GM21717 (cell line): ENCODE data around the gene ETV5.

Experiments
- ATAC-seq: cut with Tn5 transposase; IDR thresholded peaks from one replicate; pipeline ENCODE4 v1.9.1; 2021; ENCODE audit warnings: mild to moderate bottlenecking, moderate library complexity; ENCODE audit not compliant: unreplicated experiment

Gene ETV5

DNA sequence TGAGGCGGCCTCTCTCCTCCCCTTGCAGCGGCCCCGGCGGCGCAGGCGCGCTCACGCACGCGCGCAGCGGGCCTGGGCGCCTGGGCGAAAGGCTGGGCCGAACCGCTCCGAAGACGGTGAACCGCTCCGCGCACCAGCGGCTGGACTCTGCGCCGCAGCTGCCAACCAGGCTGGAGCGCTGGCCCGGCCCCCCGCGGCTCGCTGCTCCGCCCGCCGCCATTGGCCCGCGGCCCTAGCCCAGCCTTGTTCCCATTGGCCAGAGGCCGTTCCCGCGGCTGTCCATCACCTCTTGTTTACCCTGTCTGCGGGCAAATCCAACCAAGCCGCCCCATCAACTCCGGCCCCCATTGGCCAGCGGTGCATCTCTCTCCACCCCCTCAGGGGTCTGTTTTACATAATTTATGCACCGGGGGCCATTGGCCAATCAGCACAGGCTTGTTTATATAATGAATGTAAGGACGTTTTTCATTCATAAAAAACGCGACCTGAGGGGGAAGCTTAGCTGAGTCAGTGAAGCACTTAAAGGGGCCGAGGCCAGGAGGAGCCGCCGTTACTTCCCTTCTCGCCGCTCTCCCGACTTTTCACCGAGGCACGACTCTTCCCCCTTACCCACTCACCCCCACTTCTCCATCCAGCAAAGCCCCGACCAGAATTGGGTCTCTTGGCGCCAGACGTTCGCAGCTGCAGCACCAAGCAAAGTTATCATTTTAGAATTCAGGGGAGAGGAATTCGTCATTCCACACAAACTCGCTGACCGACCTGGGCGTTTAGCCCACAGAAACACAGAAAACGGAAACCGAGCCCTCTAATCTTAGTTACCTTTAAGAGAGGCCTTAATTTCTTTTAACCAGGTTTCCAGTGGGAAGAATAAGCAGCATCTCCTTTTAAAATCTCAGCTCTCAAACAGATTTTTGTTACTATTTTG is at the start of gene ETV5:
Gene ETV5, minus strand, starts transcription at position 149 of the 925 bp plus-strand sequence. CDS start 3,221 bp downstream, outside the sequence.
- ATAC-seq: peak; percentile 92

DNA sequence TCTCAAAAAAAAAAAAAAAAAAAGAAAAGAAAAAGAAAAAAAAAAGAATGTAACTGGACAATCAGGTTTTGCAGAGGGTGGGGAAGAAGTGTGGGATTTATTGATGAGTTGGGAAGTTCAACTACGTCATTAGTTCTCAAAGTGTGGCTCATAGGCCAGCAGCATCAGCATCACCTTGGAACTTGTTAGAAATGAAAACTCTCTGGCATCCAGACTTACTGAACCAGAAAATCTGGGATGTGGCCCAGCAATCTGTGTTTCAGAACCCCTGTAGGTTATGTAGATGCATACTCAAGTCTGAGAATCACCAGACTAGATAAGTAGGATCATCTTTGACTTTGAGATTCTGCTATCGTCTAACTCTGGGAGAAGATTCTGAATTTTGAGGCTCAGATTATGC is 45.8 kb upstream of the ETV5 start:
- ATAC-seq: no peak

- peak; percentile 82 for ATAC-seq
Observed at GRCh38 chr3:186152889-186153292, 44.0 kb upstream of the ETV5 start.

DNA sequence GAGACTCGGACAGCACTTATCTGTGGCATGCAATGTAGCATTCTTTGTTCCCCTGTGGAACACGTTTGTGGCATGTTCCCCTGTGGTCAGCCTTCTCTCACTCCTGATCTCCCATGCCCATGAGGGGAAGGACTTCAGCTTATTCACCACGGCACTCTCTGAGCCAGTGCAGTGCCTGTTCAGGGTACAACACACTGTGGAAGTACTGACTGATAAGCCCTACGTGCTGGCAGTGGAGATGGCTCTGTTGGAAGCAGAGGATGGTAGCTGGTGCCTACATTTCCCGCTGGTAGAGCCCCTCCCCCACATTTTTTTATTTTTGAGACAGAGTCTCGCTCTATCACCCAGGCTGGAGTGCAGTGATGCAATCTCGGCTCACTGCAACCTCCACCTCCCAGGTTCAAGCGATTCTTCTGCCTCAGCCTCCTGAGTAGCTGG is 43.5 kb upstream of the ETV5 start:
- no peak for ATAC-seq

DNA sequence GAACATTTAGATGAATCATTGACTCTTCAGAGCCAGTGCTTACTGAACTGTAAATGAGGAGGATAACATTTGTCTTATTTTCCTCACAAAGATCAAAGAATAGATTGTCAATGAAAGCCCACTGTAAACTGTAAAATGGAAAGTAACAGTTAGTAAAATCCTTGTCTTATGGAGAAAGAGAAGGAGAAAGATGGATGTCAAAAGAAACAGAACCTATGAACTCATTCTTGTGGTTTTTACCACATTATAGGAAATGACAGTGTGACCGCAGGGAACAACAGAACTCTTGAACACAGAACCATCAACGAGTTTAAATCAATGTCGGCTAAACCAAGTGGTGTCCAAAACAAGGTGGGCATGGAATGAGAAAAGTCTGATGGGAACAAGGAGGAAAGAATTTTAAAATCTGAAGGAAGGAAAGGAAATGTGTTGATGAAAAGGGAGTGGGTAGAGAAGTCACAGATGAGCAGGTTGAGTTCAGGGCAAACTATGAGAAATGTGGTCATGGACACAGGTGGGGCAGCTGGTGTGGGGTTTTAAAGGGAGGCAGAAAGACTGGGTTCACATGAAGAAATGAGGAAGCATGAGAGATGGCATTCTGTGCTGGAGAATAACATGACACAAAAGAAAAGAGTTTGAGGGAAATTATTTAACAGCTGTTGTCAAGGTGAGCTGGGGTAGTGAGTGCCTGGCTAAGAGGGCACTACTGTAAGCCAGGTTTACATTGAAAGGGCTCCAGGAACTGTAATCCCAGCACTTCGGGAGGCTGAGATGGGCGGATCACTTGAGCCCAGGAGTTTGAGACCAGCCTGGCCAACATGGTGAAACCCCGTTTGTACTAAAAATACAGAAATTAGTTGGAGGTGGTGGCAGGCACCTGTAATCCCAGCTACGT is 42.4 kb upstream of the ETV5 start:
- no peak for ATAC-seq

DNA sequence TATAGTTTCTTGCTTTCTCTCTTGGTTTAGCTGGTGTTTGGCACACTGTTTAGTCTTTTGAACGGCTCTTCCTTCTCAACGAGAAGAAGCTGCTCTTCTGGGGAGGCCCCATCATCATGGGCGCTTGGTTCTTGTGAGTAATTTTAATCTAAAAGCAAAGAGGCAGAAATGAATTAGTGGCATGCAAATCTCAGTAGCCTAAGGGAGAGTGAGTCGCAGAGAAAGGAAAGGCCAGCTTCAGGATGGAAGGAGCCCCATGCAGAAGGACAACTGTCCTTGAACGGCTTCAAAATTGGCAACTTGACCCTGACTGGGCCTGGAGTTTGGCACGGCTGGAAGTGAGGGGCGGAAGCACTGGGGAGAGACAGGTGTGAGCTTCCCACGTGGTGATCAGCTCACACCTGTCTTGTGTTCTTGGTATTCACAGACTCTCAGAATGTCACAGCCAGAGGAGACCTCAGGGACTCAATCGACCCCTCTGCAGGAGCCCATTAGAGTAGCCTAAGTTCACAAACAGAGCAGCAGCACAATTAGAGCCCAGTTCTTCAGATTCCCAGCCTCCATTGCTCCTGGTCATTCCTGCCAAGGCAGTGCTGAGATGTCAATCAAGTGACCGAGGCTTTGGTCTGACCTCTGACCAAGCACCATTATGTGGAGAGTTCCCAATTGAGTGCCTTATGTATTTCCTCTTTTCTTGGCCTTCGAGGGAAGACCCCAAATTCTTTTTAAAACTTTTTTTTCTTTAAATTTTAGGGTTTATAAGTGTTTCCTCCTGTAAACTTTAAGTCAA is 41.3 kb upstream of the ETV5 start:
- ATAC-seq: no peak

GRCh38 chr3:186149319-186149960 is 40.6 kb upstream of the ETV5 start:
- no peak for ATAC-seq

DNA sequence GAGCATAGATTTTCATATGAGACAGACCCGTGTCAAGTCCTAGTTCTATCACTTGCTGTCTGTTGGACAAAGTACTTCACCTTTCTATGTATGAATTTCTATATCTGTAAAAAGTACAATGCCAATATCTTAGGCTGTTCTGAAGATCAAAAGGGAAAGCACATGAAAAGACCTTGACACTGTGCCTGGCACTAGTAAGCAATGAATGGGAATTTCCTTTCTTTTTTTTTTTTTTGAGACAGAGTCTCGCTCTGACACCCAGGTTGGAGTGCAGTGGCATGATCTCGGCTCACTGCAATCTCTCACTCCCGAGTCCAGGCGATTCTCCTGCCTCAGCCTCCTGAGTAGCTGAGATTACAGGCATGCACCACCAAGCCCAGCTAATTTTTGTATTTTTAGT is 35.4 kb upstream of the ETV5 start:
- no peak for ATAC-seq

GRCh38 chr3:186143250-186143649 is 34.4 kb upstream of the ETV5 start:
- no peak for ATAC-seq

DNA sequence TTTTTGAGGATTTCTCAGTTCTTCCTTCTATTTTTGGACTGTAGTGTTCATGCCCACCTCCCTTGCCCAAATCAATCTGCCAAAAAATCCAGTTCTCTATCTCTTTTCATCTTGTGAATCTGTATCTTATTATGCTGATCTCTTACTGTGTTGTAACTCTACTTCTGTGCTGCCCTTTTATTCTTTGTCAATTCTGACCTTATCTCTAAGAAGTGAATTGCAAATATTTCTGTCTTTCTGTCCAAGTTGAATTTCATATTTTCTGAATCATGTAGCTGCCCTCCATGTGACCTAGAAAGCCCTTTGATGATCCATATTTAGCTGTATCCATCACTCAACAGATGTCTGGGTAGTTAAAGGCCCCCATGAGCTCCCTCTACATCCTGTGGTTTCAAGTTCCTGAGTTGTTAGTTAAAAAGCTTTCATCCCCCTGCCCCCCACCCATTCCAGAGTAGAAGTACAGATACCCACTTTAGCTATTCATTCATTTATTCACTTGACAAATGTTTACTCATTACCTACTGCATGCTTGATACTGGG is 33.6 kb upstream of the ETV5 start:
- no peak for ATAC-seq

DNA sequence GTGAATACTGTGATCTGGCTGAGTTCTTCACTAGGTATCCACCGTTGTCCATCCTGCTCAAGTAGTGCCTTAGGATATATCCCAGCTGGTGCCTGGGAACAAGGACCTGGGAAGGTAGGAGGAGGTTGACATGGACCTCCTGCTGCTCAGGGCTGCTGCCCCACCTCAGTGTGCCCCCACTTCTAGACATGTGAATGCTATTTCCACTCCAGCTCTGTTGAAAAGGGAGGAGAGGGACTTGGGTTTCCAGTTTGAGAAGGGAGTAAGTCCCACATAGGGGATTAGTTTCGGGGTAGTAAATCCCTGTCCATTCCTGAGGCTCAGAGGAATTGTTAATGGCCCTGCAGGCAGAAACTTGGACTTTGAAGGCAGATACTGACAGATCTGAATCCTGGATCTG is 32.9 kb upstream of the ETV5 start:
- ATAC-seq: no peak

DNA sequence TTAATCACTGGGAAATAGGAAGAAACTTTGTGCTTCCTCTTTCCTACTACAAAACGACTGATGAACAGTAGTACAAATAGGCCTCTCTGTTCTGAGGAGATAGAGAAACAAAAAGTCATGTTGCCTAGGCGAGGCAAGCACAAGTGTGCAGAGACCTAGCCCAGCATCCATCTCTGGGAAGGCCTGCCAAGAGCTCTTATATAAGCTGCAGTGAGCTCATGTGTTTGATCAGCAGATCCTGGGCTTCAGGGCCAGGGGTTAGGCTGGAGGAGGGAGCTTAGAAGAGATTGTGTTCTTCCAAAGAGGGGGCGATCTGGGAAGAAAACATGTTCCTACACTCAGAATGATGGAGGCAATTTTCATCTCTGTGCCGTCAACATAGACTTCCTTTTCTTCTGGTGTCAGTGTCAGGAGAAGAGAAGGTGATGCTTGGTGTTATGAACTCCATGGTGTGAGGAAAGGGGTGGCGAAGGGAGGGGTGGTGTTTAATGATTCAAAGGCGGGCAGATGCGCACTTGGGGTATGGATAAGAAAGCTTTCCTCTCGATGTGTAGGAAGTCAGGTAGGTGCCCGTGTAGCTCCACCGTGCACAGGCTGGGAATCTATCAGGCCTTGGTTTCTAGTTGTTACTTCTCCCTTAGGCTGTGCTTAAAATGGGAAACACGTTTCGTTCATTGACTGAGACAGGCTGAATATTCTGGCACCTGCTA is 29.5 kb upstream of the ETV5 start:
- ATAC-seq: no peak

- no peak for ATAC-seq
Observed at GRCh38 chr3:186137051-186137685, 28.3 kb upstream of the ETV5 start.

- no peak for ATAC-seq
Observed at GRCh38 chr3:186133980-186134379, 25.1 kb upstream of the ETV5 start.

- ATAC-seq: no peak
Observed at GRCh38 chr3:186132487-186132886, 23.6 kb upstream of the ETV5 start.

- ATAC-seq: no peak
Observed at GRCh38 chr3:186129206-186129605, 20.3 kb upstream of the ETV5 start.

GRCh38 chr3:186128158-186128557 is 19.3 kb upstream of the ETV5 start:
- no peak for ATAC-seq

DNA sequence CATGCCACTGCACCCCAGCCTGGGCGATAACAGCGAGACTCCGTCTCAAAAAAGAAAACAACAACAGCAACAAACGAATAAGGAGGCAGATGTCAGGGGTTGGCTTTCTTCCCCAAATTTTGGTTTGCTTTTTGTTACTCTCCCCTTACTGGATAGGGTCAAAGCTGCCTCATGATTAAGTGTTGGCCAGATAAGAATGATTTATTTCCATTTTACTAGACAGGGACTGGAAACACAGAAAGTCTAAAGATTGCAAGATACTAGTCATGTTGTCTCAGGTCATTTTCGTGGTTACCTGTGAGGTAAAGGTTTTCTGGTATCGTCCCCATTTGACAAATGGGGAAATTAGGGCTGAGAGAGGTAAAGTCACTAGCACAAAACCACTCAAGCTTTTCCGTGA is 18.6 kb upstream of the ETV5 start:
- no peak for ATAC-seq

DNA sequence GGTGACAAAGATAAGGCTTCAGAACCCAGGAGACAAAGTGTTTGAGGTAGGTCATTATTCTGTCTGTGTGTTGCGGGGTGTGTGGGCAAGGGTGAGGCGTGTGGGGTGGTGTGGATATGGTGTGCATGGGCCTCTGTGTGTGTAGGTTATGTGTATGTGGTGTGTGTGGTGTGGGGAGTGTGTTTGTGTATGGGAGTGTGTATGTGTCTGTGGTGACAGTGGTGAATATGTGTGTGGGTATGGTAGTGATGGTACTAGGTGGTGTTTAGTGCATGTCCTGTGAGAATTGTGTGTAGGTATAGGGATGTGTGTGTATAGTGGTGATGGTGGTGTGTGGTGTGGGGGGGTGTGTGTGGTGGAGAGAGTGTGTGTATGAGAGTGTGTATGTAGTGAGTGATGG is 16.2 kb upstream of the ETV5 start:
- ATAC-seq: no peak
